Liver (tissue), 9 donors: ENCODE data around the gene DRD1. TPM values are rescaled to one million over a fixed set of nuclear protein-coding genes. Genes with fewer than 3 reads are reported as not detected.

Source experiments
- DNase-seq: peaks from one replicate; pipeline ENCODE4 v3.0.0-alpha.2; 2017; ENCODE audit warnings: low spot score
- H3K27ac ChIP-seq, 2 donors: one replicate each; pipeline ENCODE4 v1.7.0; 2013; ENCODE audit warnings: inconsistent platforms in 2 of 2, low read length in 2 of 2, control low read depth in 1 of 2, low read depth in 1 of 2, mild to moderate bottlenecking in 1 of 2
- H3K27me3 ChIP-seq, 4 donors: one replicate each; pipeline versions ENCODE4 v1.6.1 to v1.7.0; 2013; ENCODE audit warnings: low read length in 3 of 4, inconsistent platforms in 1 of 4, mild to moderate bottlenecking in 1 of 4, moderate library complexity in 1 of 4; ENCODE audit not compliant: control insufficient read depth in 4 of 4, insufficient read depth in 4 of 4
- H3K36me3 ChIP-seq, 4 donors: one replicate each; pipeline versions ENCODE4 v1.6.1 to v1.7.0; 2013; ENCODE audit warnings: low read length in 3 of 4, mild to moderate bottlenecking in 3 of 4, low read depth in 1 of 4, moderate library complexity in 1 of 4; ENCODE audit not compliant: control insufficient read depth in 4 of 4, insufficient read depth in 3 of 4
- H3K4me1 ChIP-seq, 4 donors: one replicate each; pipeline versions ENCODE4 v1.6.1 to v1.7.0; 2013; ENCODE audit warnings: low read length in 3 of 4, mild to moderate bottlenecking in 3 of 4, moderate library complexity in 1 of 4; ENCODE audit not compliant: control insufficient read depth in 4 of 4, insufficient read depth in 4 of 4
- H3K4me3 ChIP-seq, 3 donors: one replicate each; pipeline versions ENCODE4 v1.6.1 to v1.7.0; 2013; ENCODE audit warnings: low read length in 3 of 3, control low read depth in 1 of 3, low read depth in 1 of 3, mild to moderate bottlenecking in 1 of 3
- H3K9ac ChIP-seq, 2 donors: one replicate each; pipeline ENCODE4 v1.7.0; 2013; ENCODE audit warnings: low read length in 2 of 2, mild to moderate bottlenecking in 2 of 2, moderate library complexity in 2 of 2, control low read depth in 1 of 2, low read depth in 1 of 2
- H3K9me3 ChIP-seq, 4 donors: one replicate each; pipeline versions ENCODE4 v1.6.1 to v1.7.0; 2013; ENCODE audit warnings: low read length in 3 of 4; ENCODE audit not compliant: control insufficient read depth in 4 of 4
- FOXA1 ChIP-seq: IDR thresholded peaks from 2 replicates; pipeline ENCODE4 v1.6.1; 2016; ENCODE audit warnings: antibody characterized with exemption
- FOXA2 ChIP-seq: IDR thresholded peaks from 2 replicates; pipeline ENCODE4 v1.6.1; 2016; ENCODE audit warnings: antibody characterized with exemption
- GABPA ChIP-seq, 2 donors: IDR thresholded peaks in 1 of 2; conservative IDR thresholded peaks in 1 of 2; 2 replicates each; pipeline ENCODE4 v1.6.1; 2016; ENCODE audit warnings: antibody characterized with exemption in 2 of 2, mild to moderate bottlenecking in 1 of 2, moderate library complexity in 1 of 2
- HNF4G ChIP-seq: IDR thresholded peaks from 2 replicates; pipeline ENCODE4 v1.6.1; 2016; ENCODE audit warnings: antibody characterized with exemption
- JUND ChIP-seq, 2 donors: IDR thresholded peaks; 2 replicates each; pipeline ENCODE4 v1.6.1; 2016; ENCODE audit warnings: antibody characterized with exemption in 2 of 2
- NR2F2 ChIP-seq: IDR thresholded peaks from 2 replicates; pipeline ENCODE4 v1.6.1; 2016; ENCODE audit warnings: antibody characterized with exemption
- REST ChIP-seq: IDR thresholded peaks from 2 replicates; pipeline ENCODE4 v1.6.1; 2016; ENCODE audit warnings: antibody characterized with exemption, mild to moderate bottlenecking
- RXRA ChIP-seq, 2 donors: IDR thresholded peaks; 2 replicates each; pipeline ENCODE4 v1.6.1; 2017 to 2018; ENCODE audit warnings: antibody characterized with exemption in 2 of 2, mild to moderate bottlenecking in 1 of 2
- SP1 ChIP-seq: IDR thresholded peaks from 2 replicates; pipeline ENCODE4 v1.6.1; 2018; ENCODE audit warnings: antibody characterized with exemption, mild to moderate bottlenecking
- WGBS: extraction: QIAGEN DNeasy Blood & Tissue Kit; methylation state at CpG from one replicate; pipeline ENCODE4 v1.1.7; 2013; 5-methylcytosine and 5-hydroxymethylcytosine counted together
- polyA plus RNA-seq, 2 donors: library from polyadenylated mRNA; stranded (reverse) in 1 of 2; unstranded in 1 of 2; fragments of 200-250 nt in 1 of 2; fragments of >200 nt in 1 of 2; fragmentation: Nextera tagmentation in 1 of 2; extraction: Ambion mirVana in 1 of 2; gene quantifications; one replicate each; pipeline versions ENCODE4 v1.2.1 to v1.2.3, GENCODE V29; 2013 to 2015
- total RNA-seq, 2 donors: library from RNA; depleted of rRNA; stranded (reverse); fragments of >200 nt; gene quantifications; one replicate each; pipeline ENCODE4 v1.2.3, GENCODE V29; 2014
- TF ChIP-seq, protein P1 (sequence below): IDR thresholded peaks from 2 replicates; pipeline ENCODE4 v1.6.1; 2016; ENCODE audit warnings: antibody characterized with exemption
- TF ChIP-seq, protein P2 (sequence below): fragments of 150-350 bp; IDR thresholded peaks from 2 replicates; pipeline ENCODE4 v1.5.1; 2017; ENCODE audit warnings: improper control_type of control experiment, low read depth, low read length; ENCODE audit not compliant: missing input control
- TF ChIP-seq, protein P3 (sequence below): IDR thresholded peaks from 2 replicates; pipeline ENCODE4 v1.6.1; 2016; ENCODE audit warnings: antibody characterized with exemption
- donor health status: healthy.
- donor health status: healthy.
- donor health status: healthy.
- donor health status: healthy.
- donor health status: healthy.

DRD1 gene
- total and polyA plus RNA-seq, 4 donors = 0.05 to 0.17 TPM; not detected in 2

GRCh38 chr5:175422058-175422457, 21.9 kb downstream of the DRD1 start (continued):
- no peak for TF ChIP-seq FOXA2

GRCh38 chr5:175420383-175420782, 23.6 kb downstream of the DRD1 start:
- Histone ChIP-seq H3K27ac (no peak overlapping the region), H3K9ac (no peak overlapping the region), H3K4me1 (no peaks in the 10 kb centered on the region), H3K4me3 (no peak overlapping the region), H3K27me3 (peaks cover 0 to 5% (median 0%) of the 10 kb centered on the region in 4 donors), H3K9me3 (peaks cover 0 to 4% (median 2%) of the 10 kb centered on the region in 4 donors), H3K36me3 (no peaks in the 10 kb centered on the region)
- no peak for DNase-seq
- TF ChIP-seq, protein P1, sequence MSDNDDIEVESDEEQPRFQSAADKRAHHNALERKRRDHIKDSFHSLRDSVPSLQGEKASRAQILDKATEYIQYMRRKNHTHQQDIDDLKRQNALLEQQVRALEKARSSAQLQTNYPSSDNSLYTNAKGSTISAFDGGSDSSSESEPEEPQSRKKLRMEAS = no peak
- TF ChIP-seq SP1 = no peak
- no peak for TF ChIP-seq GABPA (IDR thresholded peaks at IDR 0.05 in 1 of 2, conservative IDR thresholded peaks at IDR 0.05 in 1 of 2)
- no peak for TF ChIP-seq HNF4G
- TF ChIP-seq, protein P2, sequence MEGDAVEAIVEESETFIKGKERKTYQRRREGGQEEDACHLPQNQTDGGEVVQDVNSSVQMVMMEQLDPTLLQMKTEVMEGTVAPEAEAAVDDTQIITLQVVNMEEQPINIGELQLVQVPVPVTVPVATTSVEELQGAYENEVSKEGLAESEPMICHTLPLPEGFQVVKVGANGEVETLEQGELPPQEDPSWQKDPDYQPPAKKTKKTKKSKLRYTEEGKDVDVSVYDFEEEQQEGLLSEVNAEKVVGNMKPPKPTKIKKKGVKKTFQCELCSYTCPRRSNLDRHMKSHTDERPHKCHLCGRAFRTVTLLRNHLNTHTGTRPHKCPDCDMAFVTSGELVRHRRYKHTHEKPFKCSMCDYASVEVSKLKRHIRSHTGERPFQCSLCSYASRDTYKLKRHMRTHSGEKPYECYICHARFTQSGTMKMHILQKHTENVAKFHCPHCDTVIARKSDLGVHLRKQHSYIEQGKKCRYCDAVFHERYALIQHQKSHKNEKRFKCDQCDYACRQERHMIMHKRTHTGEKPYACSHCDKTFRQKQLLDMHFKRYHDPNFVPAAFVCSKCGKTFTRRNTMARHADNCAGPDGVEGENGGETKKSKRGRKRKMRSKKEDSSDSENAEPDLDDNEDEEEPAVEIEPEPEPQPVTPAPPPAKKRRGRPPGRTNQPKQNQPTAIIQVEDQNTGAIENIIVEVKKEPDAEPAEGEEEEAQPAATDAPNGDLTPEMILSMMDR = no peak
- TF ChIP-seq, protein P3, sequence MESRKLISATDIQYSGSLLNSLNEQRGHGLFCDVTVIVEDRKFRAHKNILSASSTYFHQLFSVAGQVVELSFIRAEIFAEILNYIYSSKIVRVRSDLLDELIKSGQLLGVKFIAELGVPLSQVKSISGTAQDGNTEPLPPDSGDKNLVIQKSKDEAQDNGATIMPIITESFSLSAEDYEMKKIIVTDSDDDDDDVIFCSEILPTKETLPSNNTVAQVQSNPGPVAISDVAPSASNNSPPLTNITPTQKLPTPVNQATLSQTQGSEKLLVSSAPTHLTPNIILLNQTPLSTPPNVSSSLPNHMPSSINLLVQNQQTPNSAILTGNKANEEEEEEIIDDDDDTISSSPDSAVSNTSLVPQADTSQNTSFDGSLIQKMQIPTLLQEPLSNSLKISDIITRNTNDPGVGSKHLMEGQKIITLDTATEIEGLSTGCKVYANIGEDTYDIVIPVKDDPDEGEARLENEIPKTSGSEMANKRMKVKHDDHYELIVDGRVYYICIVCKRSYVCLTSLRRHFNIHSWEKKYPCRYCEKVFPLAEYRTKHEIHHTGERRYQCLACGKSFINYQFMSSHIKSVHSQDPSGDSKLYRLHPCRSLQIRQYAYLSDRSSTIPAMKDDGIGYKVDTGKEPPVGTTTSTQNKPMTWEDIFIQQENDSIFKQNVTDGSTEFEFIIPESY = no peak

DNA sequence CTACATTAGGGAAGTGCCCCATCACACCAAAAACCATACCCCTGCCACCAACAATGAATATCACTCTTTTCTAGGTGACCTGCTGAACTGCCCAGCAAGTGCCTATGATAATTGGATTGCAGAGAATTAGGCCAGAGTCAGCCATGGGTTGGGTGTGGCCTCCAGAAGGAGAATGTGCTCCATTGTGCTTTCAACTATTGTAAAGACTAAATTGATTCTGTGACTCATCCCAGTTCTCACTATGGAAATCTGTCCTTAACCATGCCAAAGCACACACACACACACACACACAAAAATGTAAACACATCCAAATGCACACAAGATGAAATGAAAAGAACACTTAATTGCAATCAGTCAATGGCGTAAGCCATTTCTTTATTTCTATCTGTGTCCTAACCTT, 25.7 kb downstream of the DRD1 start:
- 88% methylated on average over 1 of the region's 1 CpG for WGBS
- Histone ChIP-seq H3K9ac (no peak overlapping the region), H3K36me3 (no peaks in the 10 kb centered on the region), H3K4me1 (no peaks in the 10 kb centered on the region), H3K27ac (no peak overlapping the region), H3K9me3 (peaks cover 2 to 8% (median 4%) of the 10 kb centered on the region in 4 donors), H3K4me3 (no peak overlapping the region), H3K27me3 (peaks cover 0 to 8% (median 0%) of the 10 kb centered on the region in 4 donors)
- TF ChIP-seq FOXA1 (no peak), FOXA2 (no peak), HNF4G (no peak), SP1 (no peak), RXRA (IDR thresholded peaks at IDR 0.05) (no peak)
- no peak for DNase-seq

DNA sequence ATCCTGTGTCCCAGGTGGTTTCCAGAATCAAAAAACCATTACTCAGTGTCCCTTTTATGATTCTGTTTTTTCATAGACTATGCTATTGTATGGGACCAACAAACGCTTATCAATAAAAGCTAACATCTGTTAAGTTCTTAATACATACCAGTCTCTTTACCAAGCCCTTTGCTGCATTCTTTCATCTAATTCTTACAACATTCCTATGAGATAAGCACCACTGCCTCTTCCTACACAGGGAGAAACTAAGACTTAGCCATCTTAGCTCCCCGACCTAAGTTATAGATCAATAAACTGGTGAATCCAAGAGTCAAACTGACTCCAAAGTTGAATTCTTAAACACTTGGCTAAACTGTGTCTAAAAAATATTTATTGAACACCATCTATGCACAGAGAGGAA, 26.6 kb downstream of the DRD1 start:
- Histone ChIP-seq H3K9ac (no peak overlapping the region), H3K4me1 (no peaks in the 10 kb centered on the region), H3K36me3 (no peaks in the 10 kb centered on the region), H3K4me3 (no peak overlapping the region), H3K27ac (no peak overlapping the region), H3K27me3 (peaks cover 0 to 7% (median 0%) of the 10 kb centered on the region in 4 donors), H3K9me3 (peaks cover 2 to 8% (median 4%) of the 10 kb centered on the region in 4 donors)
- no peak for DNase-seq
- WGBS = 74% methylated on average over 2 of the region's 2 CpGs
- TF ChIP-seq, protein P1 = no peak
- TF ChIP-seq NR2F2 (no peak), SP1 (no peak), HNF4G (no peak), GABPA (IDR thresholded peaks at IDR 0.05 in 1 of 2, conservative IDR thresholded peaks at IDR 0.05 in 1 of 2) (no peak), REST (no peak), JUND (IDR thresholded peaks at IDR 0.05) (no peak)
- TF ChIP-seq, protein P2 = no peak
- TF ChIP-seq, protein P3 = no peak
